Right lobe of liver (tissue), 6 donors: ENCODE measurements around the gene KCNIP3. TPM values are rescaled to one million over a fixed set of nuclear protein-coding genes. Genes with fewer than 3 reads are reported as not detected.
A peak's percentile ranks its signal among the peaks of the same experiment; 100 is the strongest.

ENCODE experiments used
- ATAC-seq, 4 donors: fragments of 200-7000 bp; cut with Tn5 transposase; one replicate each; pipeline ENCODE4 v1.9.1; 2020; ENCODE audit warnings: mild to moderate bottlenecking in 4 of 4, moderate library complexity in 4 of 4
- DNase-seq, 3 donors: peaks; one replicate each; pipeline ENCODE4 v3.0.0-alpha.2; 2020
- H3K27ac ChIP-seq, 3 donors: fragments of 200-600 bp; one replicate each; pipeline ENCODE4 v1.8.0; 2022
- H3K27me3 ChIP-seq, 2 donors: fragments of 200-600 bp; one replicate each; pipeline ENCODE4 v1.8.0; 2022
- H3K36me3 ChIP-seq, 4 donors: fragments of 200-600 bp; sonication (generic) in 1 of 4; one replicate each; pipeline versions ENCODE4 v1.5.1 to v1.8.0; 2017 to 2022; ENCODE audit warnings: control low read depth in 1 of 4
- H3K4me1 ChIP-seq, 4 donors: fragments of 200-600 bp; sonication (generic) in 1 of 4; one replicate each; pipeline versions ENCODE4 v1.5.1 to v1.8.0; 2017 to 2022; ENCODE audit warnings: control low read depth in 1 of 4
- H3K4me3 ChIP-seq, 3 donors: fragments of 200-600 bp; one replicate each; pipeline ENCODE4 v1.8.0; 2022
- H3K9me3 ChIP-seq, 4 donors: fragments of 200-600 bp; sonication (generic) in 1 of 4; one replicate each; pipeline versions ENCODE4 v1.5.1 to v1.8.0; 2017 to 2022; ENCODE audit warnings: control low read depth in 1 of 4
- CTCF ChIP-seq, 4 donors: fragments of 200-600 bp in 3 of 4; fragments of 450-650 bp in 1 of 4; IDR thresholded peaks; one replicate each; pipeline versions ENCODE4 v1.5.1 to v1.8.0; 2016 to 2022; ENCODE audit warnings: antibody characterized with exemption in 4 of 4, mild to moderate bottlenecking in 2 of 4
- POLR2A ChIP-seq: fragments of 450-650 bp; IDR thresholded peaks from one replicate; pipeline ENCODE4 v1.6.1; 2017; ENCODE audit warnings: antibody characterized with exemption, mild to moderate bottlenecking
- WGBS: methylation state at CpG from one replicate; pipeline ENCODE4 v1.1.6; 2018; ENCODE audit warnings: low coverage, low lambda C conversion rate; ENCODE audit not compliant: insufficient coverage; ENCODE audit errors: missing lambda C conversion rate; 5-methylcytosine and 5-hydroxymethylcytosine counted together
- intact Hi-C, 2 donors: fragments of 100-400 bp; cut with DNase I; formaldehyde crosslinking; loops; one replicate each; pipeline versions ENCODE4 v1.11.2 to v1.14.1; 2022
- total RNA-seq, 6 experiments: library from RNA; depleted of rRNA in 2 of 6; stranded (reverse); fragments of >200 nt in 2 of 6; fragmentation: NEBNext Ultra II Directional in 3 of 6; extraction: Animal tissue kit (Norgen Biotek cat#: 25700) in 3 of 6; gene quantifications; one replicate each; pipeline versions ENCODE4 v1.1.0 to v1.2.4, GENCODE V29; 2016 to 2023
- donor health status: DM: no; HTN: yes; CAD: no.
- donor health status: DM: no; HTN: no; CAD: no.
- donor health status: DM: no; HTN: no; CAD: no.
- donor health status: DM: no; HTN: yes; CAD: no.
- donor health status: DM: no; HTN: yes; CAD: no.

The KCNIP3 gene
- total RNA-seq, 6 experiments from 2014 or later: 0.46 to 3.3 (median 1.2) TPM

- no peaks in the 10 kb centered on the region for H3K4me1 ChIP-seq
- DNase-seq (peak; percentile 8 to 42 (median 33)), ATAC-seq (no peak)
- no peak overlapping the region for H3K4me3 ChIP-seq
- intact Hi-C loops: no loop called here
- H3K27ac ChIP-seq: no peak overlapping the region
- WGBS: no CpG with 5 or more reads among the region's 22 CpGs
- H3K9me3 ChIP-seq: no peaks in the 10 kb centered on the region
- TF ChIP-seq CTCF (IDR thresholded peaks at IDR 0.05): no peak
- no peak for TF ChIP-seq POLR2A
- no peaks in the 10 kb centered on the region for H3K27me3 ChIP-seq
- no peaks in the 10 kb centered on the region for H3K36me3 ChIP-seq
Measured at GRCh38 chr2:95276244-95276887, 20.8 kb upstream of the KCNIP3 start.

- no peaks in the 10 kb centered on the region for H3K9me3 ChIP-seq
- TF ChIP-seq POLR2A (no peak), CTCF (IDR thresholded peaks at IDR 0.05) (no peak)
- DNase-seq (peak; percentile 10 to 38 (median 20)), ATAC-seq (no peak)
- H3K4me1 ChIP-seq: no peaks in the 10 kb centered on the region
- H3K36me3 ChIP-seq: no peaks in the 10 kb centered on the region
- H3K27me3 ChIP-seq: no peaks in the 10 kb centered on the region
- H3K4me3 ChIP-seq: no peak overlapping the region
- no CpG with 5 or more reads among the region's 9 CpGs for whole genome bisulfite sequencing
- no peak overlapping the region for H3K27ac ChIP-seq
- intact Hi-C loops: no loop called here
Measured at GRCh38 chr2:95276888-95277245, 20.3 kb upstream of the KCNIP3 start.

- no peak overlapping the region for H3K4me3 ChIP-seq
- no peak overlapping the region for H3K27ac ChIP-seq
- H3K9me3 ChIP-seq: no peaks in the 10 kb centered on the region
- no CpG with 5 or more reads among the region's 11 CpGs for WGBS
- TF ChIP-seq CTCF (IDR thresholded peaks at IDR 0.05) (no peak), POLR2A (no peak)
- H3K4me1 ChIP-seq: no peaks in the 10 kb centered on the region
- H3K36me3 ChIP-seq: no peaks in the 10 kb centered on the region
- no peaks in the 10 kb centered on the region for H3K27me3 ChIP-seq
- intact Hi-C loops: no loop called here
- DNase-seq (peak; percentile 12 to 51 (median 40)), ATAC-seq (peak in 3 of 4 donors; percentile 8 to 26 (median 12))
Measured at GRCh38 chr2:95277246-95277906, 19.8 kb upstream of the KCNIP3 start.

- TF ChIP-seq CTCF (IDR thresholded peaks at IDR 0.05) (no peak), POLR2A (no peak)
- intact Hi-C loops: no loop called here
- peak in 2 of 3 donors; percentile 18 to 40 for DNase-seq
Measured at GRCh38 chr2:95278051-95278471, 19.1 kb upstream of the KCNIP3 start.

More at GRCh38 chr2:95278051-95278471, 19.1 kb upstream of the KCNIP3 start:
- H3K4me1 ChIP-seq: no peaks in the 10 kb centered on the region
- H3K36me3 ChIP-seq: no peaks in the 10 kb centered on the region
- ATAC-seq: peak in 1 of 4 donors; percentile 14
- H3K4me3 ChIP-seq: no peak overlapping the region
- H3K27me3 ChIP-seq: no peaks in the 10 kb centered on the region
- 80% methylated on average over 1 of the region's 7 CpGs for whole genome bisulfite sequencing
- no peak overlapping the region for H3K27ac ChIP-seq
- no peaks in the 10 kb centered on the region for H3K9me3 ChIP-seq
